ENCODE measurements around the gene ALG6.
A peak's percentile ranks its signal among the peaks of the same experiment; 100 is the strongest.

ALG6 gene

DNA sequence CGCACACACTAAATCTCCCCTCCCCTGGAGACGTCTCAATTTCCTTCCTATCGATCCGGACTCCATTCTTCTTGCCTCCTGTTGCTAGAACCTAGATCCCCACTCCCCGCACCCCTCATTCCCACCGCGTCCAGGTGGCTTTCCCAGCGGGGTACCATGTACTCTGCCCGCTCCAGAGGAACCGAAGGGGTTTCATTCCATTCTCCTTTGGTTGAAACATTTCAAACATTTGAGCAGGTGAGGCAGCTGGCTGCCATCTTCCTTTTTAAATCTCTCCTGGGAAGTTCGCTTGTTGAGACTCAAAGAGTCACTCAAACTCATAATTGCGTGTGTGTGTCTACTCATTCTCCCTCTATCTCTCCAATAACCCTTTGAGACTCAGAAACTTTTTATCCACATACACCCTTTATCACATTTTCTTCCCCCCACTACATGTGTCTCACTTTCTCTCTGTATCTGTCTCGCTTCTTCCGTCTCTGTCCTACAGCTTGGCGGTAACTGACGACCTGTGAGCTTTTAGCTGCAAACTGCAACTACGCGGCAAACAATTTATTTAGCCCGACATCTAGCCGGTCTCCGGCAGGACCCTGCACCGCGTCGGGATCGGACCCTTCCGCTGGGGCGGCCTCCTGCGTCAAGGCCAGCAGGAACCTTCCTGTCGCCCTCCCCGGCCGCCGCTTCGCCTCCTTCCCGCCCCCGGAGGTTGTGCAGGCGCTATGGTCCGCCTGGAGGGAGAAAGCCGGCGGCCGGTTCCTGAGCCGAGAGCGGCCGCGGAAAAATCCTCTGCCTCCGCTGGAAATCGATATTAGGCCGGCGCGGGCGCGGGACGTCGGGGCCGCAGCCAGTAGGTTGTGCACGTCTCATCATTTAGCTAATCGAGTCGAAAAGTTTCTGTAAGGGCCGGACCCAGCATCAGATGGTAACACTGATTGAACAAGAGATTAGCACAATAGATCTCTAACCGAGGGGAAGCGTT lies 48.1 kb upstream of the ALG6 start:
- H3K9me3 ChIP-seq (ENCODE audit: low read length) = no peaks in the 10 kb centered on the region
- no peak overlapping the region for H3K27ac ChIP-seq (ENCODE audit: low read depth, low read length, poor library complexity, severe bottlenecking)
- no peak overlapping the region for H3K4me2 ChIP-seq (ENCODE audit: low read length)
- no peaks in the 10 kb centered on the region for H4K20me1 ChIP-seq (ENCODE audit: insufficient read depth, low read length)
- H3K9me2 ChIP-seq (ENCODE audit: low read depth, low read length) = no peaks in the 10 kb centered on the region
- H3F3A ChIP-seq (ENCODE audit: insufficient read depth, low read length) = no peaks in the 10 kb centered on the region
- H3K4me3 ChIP-seq (ENCODE audit: low read depth, low read length, poor library complexity, severe bottlenecking) = no peak overlapping the region
- no peaks in the 10 kb centered on the region for H3K79me2 ChIP-seq (ENCODE audit: insufficient read depth, low read length)
- H3K4me1 ChIP-seq (ENCODE audit: insufficient read depth, low read length, severe bottlenecking) = peaks cover 9% of the 10 kb centered on the region
- no peak overlapping the region for H3K9ac ChIP-seq (ENCODE audit: low read length)
- H3K36me3 ChIP-seq (ENCODE audit: insufficient read depth, low read length) = no peaks in the 10 kb centered on the region
- no peaks in the 10 kb centered on the region for H3K27me3 ChIP-seq (ENCODE audit: insufficient read depth, low read length)
- TF ChIP-seq EZH2 (IDR thresholded peaks at IDR 0.05; ENCODE audit: borderline replicate concordance, low read length) (no peak), CTCF (IDR thresholded peaks at IDR 0.05; ENCODE audit: low read length) (no peak)
- H2AFZ ChIP-seq (ENCODE audit: low read length) = no peak overlapping the region

DNA sequence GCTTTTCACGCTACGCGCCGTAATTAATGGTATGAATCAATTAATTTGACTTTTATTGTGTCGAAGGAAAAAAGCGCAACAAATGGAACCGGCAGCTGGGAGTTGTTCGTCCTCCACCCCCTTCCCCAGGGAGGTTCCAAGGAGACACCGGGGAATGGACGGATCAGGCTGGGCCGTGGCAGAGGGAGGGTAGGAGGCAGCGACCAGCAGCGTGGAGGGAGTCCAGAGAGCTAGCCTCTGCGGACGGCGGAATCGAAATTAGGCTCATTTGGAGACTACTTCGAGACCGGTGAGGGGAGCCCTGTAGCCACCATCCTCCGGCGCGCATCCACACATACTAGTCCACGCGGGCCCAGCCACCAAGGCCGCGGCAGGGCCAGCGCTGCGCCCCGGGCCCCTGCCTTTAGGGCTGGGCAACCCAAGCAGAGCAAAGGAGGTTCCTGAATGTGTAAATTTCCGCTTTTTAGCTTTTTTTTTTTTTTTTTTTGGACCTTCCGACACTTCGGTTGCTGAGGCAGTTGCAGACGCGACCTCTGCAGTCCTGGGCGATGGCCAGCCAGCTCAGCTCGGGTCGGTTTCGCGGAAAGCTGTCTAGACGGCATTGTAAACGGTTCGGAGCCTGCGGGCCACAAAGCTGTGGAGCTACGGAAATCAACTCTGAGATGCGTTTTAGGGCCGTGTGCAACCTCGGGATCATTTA lies 47.3 kb upstream of the ALG6 start:
- Histone ChIP-seq H3K27me3 (ENCODE audit: insufficient read depth, low read length) (no peaks in the 10 kb centered on the region), H4K20me1 (ENCODE audit: insufficient read depth, low read length) (no peaks in the 10 kb centered on the region), H3K4me2 (ENCODE audit: low read length) (no peak overlapping the region), H3K36me3 (ENCODE audit: insufficient read depth, low read length) (no peaks in the 10 kb centered on the region), H3K9ac (ENCODE audit: low read length) (no peak overlapping the region), H3K4me1 (ENCODE audit: insufficient read depth, low read length, severe bottlenecking) (peaks cover 9% of the 10 kb centered on the region), H3K27ac (ENCODE audit: low read depth, low read length, poor library complexity, severe bottlenecking) (no peak overlapping the region), H3K9me2 (ENCODE audit: low read depth, low read length) (no peaks in the 10 kb centered on the region), H3K79me2 (ENCODE audit: insufficient read depth, low read length) (no peaks in the 10 kb centered on the region), H2AFZ (ENCODE audit: low read length) (no peak overlapping the region), H3K4me3 (ENCODE audit: low read depth, low read length, poor library complexity, severe bottlenecking) (no peak overlapping the region), H3K9me3 (ENCODE audit: low read length) (no peaks in the 10 kb centered on the region), H3F3A (ENCODE audit: insufficient read depth, low read length) (no peaks in the 10 kb centered on the region)
- TF ChIP-seq EZH2 (IDR thresholded peaks at IDR 0.05; ENCODE audit: borderline replicate concordance, low read length) (no peak), CTCF (IDR thresholded peaks at IDR 0.05; ENCODE audit: low read length) (no peak)

- H3K79me2 ChIP-seq (ENCODE audit: insufficient read depth, low read length) = no peaks in the 10 kb centered on the region
- H4K20me1 ChIP-seq (ENCODE audit: insufficient read depth, low read length) = no peaks in the 10 kb centered on the region
- H3K36me3 ChIP-seq (ENCODE audit: insufficient read depth, low read length) = no peaks in the 10 kb centered on the region
- no peak overlapping the region for H2AFZ ChIP-seq (ENCODE audit: low read length)
- H3F3A ChIP-seq (ENCODE audit: insufficient read depth, low read length) = no peaks in the 10 kb centered on the region
- no peak overlapping the region for H3K27ac ChIP-seq (ENCODE audit: low read depth, low read length, poor library complexity, severe bottlenecking)
- peaks cover 9% of the 10 kb centered on the region for H3K4me1 ChIP-seq (ENCODE audit: insufficient read depth, low read length, severe bottlenecking)
- no peaks in the 10 kb centered on the region for H3K27me3 ChIP-seq (ENCODE audit: insufficient read depth, low read length)
- H3K9me2 ChIP-seq (ENCODE audit: low read depth, low read length) = no peaks in the 10 kb centered on the region
- no peak for TF ChIP-seq CTCF (IDR thresholded peaks at IDR 0.05; ENCODE audit: low read length)
- no peak for TF ChIP-seq EZH2 (IDR thresholded peaks at IDR 0.05; ENCODE audit: borderline replicate concordance, low read length)
- H3K9ac ChIP-seq (ENCODE audit: low read length) = no peak overlapping the region
- H3K4me3 ChIP-seq (ENCODE audit: low read depth, low read length, poor library complexity, severe bottlenecking) = peak overlapping the region; percentile 65
- H3K4me2 ChIP-seq (ENCODE audit: low read length) = peak overlapping the region; percentile 57
- H3K9me3 ChIP-seq (ENCODE audit: low read length) = no peaks in the 10 kb centered on the region
These were observed 46.2 kb upstream of the ALG6 start for GRCh38 chr1:63321066-63321784.
